Skeletal muscle satellite cell (primary cell): ENCODE data around the gene ZNF280B.
"Not testable (repeated sequence)": the region's sequence is repeated elsewhere in the genome, so short reads cannot be mapped to it uniquely, and the experiment has no call there.

Experiments
- H3K27me3 ChIP-seq: 2 replicates; pipeline ENCODE4 v1.7.0; 2013; ENCODE audit warnings: low read length; ENCODE audit not compliant: control insufficient read depth, insufficient read depth
- H3K36me3 ChIP-seq: 2 replicates; pipeline ENCODE4 v1.7.0; 2013; ENCODE audit warnings: mild to moderate bottlenecking, control low read depth, low read length; ENCODE audit not compliant: insufficient read depth
- H3K4me1 ChIP-seq: 2 replicates; pipeline ENCODE4 v1.7.0; 2013; ENCODE audit warnings: low read length; ENCODE audit not compliant: control insufficient read depth, insufficient read depth
- H3K4me2 ChIP-seq: 2 replicates; pipeline ENCODE4 v1.7.0; 2013; ENCODE audit warnings: mild to moderate bottlenecking, low read length
- H3K4me3 ChIP-seq: 2 replicates; pipeline ENCODE4 v1.7.0; 2013; ENCODE audit warnings: low read length
- H3K9ac ChIP-seq: 2 replicates; pipeline ENCODE4 v1.7.0; 2013; ENCODE audit warnings: mild to moderate bottlenecking, low read depth, low read length, moderate library complexity
- H3K9me3 ChIP-seq: replicated peaks from 2 replicates; pipeline ENCODE4 v1.7.0; 2013; ENCODE audit warnings: mild to moderate bottlenecking, control low read depth, low read length

ZNF280B gene

DNA sequence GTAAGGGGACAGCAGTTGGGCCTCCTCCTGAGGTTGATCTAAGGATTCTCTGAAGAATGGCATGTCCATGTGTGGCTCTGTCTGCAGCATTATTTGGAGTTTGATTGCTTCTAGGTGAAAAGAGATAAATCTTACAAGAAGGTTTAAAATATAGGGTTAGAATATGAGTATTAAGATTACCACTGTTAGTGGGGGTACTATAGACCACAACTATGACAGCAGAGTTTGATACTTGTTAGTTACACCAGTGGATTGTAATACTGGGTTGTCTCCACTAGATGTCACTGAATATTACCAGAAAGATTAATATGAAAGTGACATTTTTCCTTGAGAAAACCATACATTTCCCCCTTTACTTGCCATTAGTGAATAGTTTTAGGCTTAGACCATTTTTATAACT is 47.9 kb downstream of the ZNF280B start:
- Histone ChIP-seq H3K9me3 (no peaks in the 10 kb centered on the region), H3K36me3 (no peaks in the 10 kb centered on the region), H3K9ac (no peak overlapping the region), H3K27me3 (peaks cover 36% of the 10 kb centered on the region), H3K4me1 (no peaks in the 10 kb centered on the region), H3K4me3 (no peak overlapping the region), H3K4me2 (no peak overlapping the region)

- no peak overlapping the region for H3K4me2 ChIP-seq
- peaks cover 37% of the 10 kb centered on the region for H3K27me3 ChIP-seq
- H3K9me3 ChIP-seq: no peaks in the 10 kb centered on the region
- H3K9ac ChIP-seq: no peak overlapping the region
- no peaks in the 10 kb centered on the region for H3K4me1 ChIP-seq
- no peaks in the 10 kb centered on the region for H3K36me3 ChIP-seq
- no peak overlapping the region for H3K4me3 ChIP-seq
Measured at GRCh38 chr22:22460060-22460459, 48.5 kb downstream of the ZNF280B start.

DNA sequence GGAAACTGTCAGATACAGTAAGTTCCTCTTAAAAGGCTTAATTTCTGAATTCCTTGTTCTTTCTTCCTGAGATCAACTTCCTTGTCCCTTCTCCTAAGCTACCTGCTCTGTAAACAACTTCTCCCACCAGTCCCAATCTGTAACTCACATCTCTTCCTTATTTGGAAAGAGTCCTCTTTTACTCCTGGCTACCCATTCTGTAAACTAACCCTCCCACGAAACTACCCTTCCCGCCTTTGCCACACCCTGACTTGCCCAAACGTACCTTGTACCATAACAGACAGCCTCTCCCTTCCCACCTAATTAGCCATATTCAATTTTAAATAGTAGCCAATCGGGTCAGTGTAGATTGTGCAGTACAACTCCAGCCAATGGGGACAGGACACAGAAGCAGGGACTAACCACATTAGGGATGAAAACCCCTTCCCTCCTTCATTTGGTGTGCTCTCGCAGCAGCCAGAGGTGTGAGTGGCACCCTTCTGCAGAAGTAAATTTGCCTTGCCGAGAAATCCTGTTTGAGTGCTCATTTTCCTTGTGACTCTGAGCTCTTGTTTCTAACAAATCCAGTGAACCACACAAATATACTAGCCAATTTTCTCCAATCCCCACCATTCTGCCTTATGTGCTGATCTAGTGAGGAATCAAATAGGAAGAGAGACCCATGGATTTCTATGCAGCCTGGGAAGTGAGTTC is 49.5 kb downstream of the ZNF280B start:
- no peak overlapping the region for H3K4me2 ChIP-seq
- no peak overlapping the region for H3K9ac ChIP-seq
- peaks cover 37% of the 10 kb centered on the region for H3K27me3 ChIP-seq
- no peaks in the 10 kb centered on the region for H3K36me3 ChIP-seq
- no peaks in the 10 kb centered on the region for H3K4me1 ChIP-seq
- H3K9me3 ChIP-seq: no peaks in the 10 kb centered on the region
- no peak overlapping the region for H3K4me3 ChIP-seq

- H3K4me1 ChIP-seq: no peaks in the 10 kb centered on the region
- H3K4me3 ChIP-seq: no peak overlapping the region
- peaks cover 33% of the 10 kb centered on the region for H3K27me3 ChIP-seq
- H3K9ac ChIP-seq: no peak overlapping the region
- H3K9me3 ChIP-seq: no peaks in the 10 kb centered on the region
- no peaks in the 10 kb centered on the region for H3K36me3 ChIP-seq
- no peak overlapping the region for H3K4me2 ChIP-seq
Measured at GRCh38 chr22:22458387-22458786, 50.2 kb downstream of the ZNF280B start.

DNA sequence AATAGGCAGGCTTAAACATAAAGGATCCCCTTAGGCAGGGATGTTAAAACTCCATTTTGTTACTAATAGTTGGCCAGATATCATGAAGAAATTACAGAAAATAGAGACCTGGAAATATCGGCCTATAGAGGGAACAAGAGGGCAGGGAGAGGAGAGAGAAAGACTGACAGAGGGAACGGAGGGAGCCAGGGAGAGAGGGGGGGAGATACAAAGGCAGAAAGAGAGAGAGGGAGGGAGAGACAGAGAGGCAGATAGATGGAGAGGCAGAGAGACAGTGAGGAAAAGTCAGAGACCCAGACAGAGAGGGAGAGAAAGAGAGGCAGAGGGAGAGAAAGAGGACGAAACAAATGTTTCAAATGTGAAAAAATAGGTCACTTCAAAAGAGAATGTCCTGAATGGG is 53.5 kb downstream of the ZNF280B start:
- Histone ChIP-seq H3K4me2 (no peak overlapping the region), H3K27me3 (peaks cover 36% of the 10 kb centered on the region), H3K9me3 (no peaks in the 10 kb centered on the region), H3K9ac (no peak overlapping the region), H3K4me1 (no peaks in the 10 kb centered on the region), H3K36me3 (no peaks in the 10 kb centered on the region), H3K4me3 (no peak overlapping the region)

- Histone ChIP-seq H3K36me3 (no peaks in the 10 kb centered on the region), H3K4me2 (no peak overlapping the region), H3K4me1 (no peaks in the 10 kb centered on the region), H3K27me3 (peaks cover 51% of the 10 kb centered on the region), H3K4me3 (no peak overlapping the region), H3K9ac (no peak overlapping the region), H3K9me3 (no peaks in the 10 kb centered on the region)
Measured at GRCh38 chr22:22452996-22453686, 55.4 kb downstream of the ZNF280B start.

GRCh38 chr22:22452211-22452610 is 56.3 kb downstream of the ZNF280B start:
- peaks cover 56% of the 10 kb centered on the region for H3K27me3 ChIP-seq
- H3K4me1 ChIP-seq: no peaks in the 10 kb centered on the region
- H3K9me3 ChIP-seq: no peaks in the 10 kb centered on the region
- H3K36me3 ChIP-seq: no peaks in the 10 kb centered on the region
- H3K4me3 ChIP-seq: no peak overlapping the region
- no peak overlapping the region for H3K4me2 ChIP-seq
- H3K9ac ChIP-seq: no peak overlapping the region

DNA sequence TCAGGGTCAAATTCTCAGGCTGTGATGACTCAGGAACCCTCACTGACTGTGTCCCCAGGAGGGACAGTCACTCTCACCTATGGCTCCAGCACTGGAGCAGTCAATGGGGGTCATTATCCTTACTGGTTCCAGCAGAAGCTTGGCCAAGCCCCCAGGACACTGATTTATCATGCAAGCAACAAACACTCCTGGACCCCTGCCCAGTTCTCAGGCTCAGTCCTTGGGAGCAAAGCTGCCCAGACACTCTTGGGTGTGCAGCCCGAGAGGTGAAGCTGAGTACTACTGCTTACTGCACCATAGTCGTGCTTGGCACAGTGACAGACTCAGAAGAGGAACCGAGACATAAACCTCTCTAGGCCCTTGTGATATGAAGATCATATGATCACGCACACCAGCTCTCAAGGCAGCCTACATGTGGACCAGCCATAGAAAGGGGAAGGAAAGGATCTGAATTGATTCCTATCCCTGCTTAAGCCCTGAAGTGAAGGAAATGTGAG is 58.2 kb downstream of the ZNF280B start:
- peaks cover 59% of the 10 kb centered on the region for H3K27me3 ChIP-seq
- no peak overlapping the region for H3K4me2 ChIP-seq
- H3K9ac ChIP-seq: no peak overlapping the region
- no peaks in the 10 kb centered on the region for H3K4me1 ChIP-seq
- H3K9me3 ChIP-seq: no peaks in the 10 kb centered on the region
- H3K36me3 ChIP-seq: no peaks in the 10 kb centered on the region
- H3K4me3 ChIP-seq: no peak overlapping the region

GRCh38 chr22:22449819-22450218 is 58.7 kb downstream of the ZNF280B start:
- H3K4me3 ChIP-seq: no peak overlapping the region
- peaks cover 54% of the 10 kb centered on the region for H3K27me3 ChIP-seq
- H3K4me2 ChIP-seq: no peak overlapping the region
- H3K4me1 ChIP-seq: no peaks in the 10 kb centered on the region
- no peaks in the 10 kb centered on the region for H3K9me3 ChIP-seq
- no peak overlapping the region for H3K9ac ChIP-seq
- H3K36me3 ChIP-seq: no peaks in the 10 kb centered on the region

GRCh38 chr22:22446517-22446916 is 62.0 kb downstream of the ZNF280B start:
- Histone ChIP-seq H3K9ac (no peak overlapping the region), H3K4me3 (no peak overlapping the region), H3K4me1 (no peaks in the 10 kb centered on the region)

DNA sequence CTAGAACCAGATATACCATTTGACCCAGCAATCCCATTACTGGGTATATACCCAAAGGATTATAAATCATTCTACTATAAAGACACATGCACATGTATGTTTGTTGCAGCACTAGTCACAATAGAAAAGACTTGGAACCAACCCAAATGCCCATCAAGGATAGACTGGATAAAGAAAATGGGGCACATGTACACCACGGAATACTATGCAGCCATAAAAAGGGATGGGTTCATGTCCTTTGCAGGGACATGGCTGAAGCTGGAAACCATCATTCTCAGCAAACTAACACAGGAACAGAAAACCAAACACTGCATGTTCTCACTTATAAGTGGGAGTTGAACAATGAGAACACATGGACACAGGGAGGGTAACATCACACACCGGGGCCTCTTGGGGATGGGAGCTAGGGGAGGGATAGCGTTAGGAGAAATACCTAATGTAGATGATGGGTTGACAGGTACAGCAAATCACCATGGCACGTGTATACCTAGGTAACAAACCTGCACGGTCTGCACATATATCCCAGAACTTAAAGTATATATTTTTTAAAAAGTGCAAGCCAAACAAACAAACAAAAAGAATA is 64.4 kb downstream of the ZNF280B start:
- not testable (repeated sequence) for H3K9me3 ChIP-seq, H3K9ac ChIP-seq, H3K36me3 ChIP-seq, H3K4me2 ChIP-seq, H3K4me3 ChIP-seq, H3K4me1 ChIP-seq
- H3K27me3 ChIP-seq: peaks cover 35% of the 10 kb centered on the region

More at GRCh38 chr22:22446517-22446916, 62.0 kb downstream of the ZNF280B start:
- Histone ChIP-seq H3K9me3 (no peaks in the 10 kb centered on the region), H3K27me3 (peaks cover 40% of the 10 kb centered on the region), H3K36me3 (no peaks in the 10 kb centered on the region), H3K4me2 (no peak overlapping the region)
